ENCODE measurements around the gene SLC47A2.

SLC47A2 gene

GRCh38 chr17:19642373-19642893 is 74.0 kb downstream of the SLC47A2 start:
- no peak for DNase-seq

DNA sequence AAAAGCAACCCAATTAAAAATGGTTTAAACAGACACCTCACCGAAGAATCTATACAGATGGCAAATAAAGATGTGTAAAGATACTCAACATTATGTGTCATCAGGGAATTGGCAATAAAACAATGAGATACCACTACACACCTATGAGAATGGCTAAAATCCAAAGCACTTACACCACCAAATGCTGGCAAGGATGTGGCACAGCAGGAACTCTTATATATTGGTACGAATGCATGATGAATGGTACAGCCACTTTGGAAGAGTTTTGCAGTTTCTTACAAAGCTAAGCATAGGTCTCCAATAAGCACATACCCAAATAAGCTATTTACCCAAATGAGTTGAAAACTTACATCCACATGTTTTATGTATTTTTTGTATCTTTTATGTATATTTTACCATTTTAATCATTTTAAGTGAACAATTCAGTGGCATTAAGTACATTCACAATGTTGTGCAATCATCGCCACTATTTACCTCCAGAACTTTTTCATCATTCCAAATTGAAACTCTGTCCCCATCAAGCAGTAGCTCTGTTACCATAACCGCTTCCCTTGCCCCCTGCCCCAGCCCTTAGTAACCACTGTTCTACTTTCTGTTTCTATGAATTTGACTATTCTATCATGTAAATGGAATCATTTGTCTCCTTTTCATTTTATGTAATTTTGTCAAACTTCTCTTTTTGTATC is 74.6 kb downstream of the SLC47A2 start:
- no peak for DNase-seq

GRCh38 chr17:19631905-19632304 is 84.5 kb downstream of the SLC47A2 start:
- DNase-seq = no peak

DNA sequence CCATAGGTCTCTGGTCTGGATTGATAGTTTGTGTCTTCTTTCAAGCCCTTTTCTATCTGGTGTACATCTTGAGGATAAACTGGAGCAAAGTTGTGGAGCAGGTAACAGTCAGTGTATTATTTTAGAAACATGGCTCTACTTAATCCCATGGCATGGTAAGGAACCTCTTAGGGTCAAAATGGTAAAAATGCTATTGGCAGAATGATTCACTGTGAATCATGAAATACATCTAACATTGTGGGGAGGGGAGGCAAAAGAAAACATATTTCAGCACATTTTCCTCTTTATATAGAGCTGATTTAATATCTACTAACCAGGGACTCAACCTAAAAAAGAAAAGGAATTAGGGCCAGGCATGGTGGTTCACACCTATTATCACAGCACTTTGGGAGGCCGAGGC is 85.7 kb downstream of the SLC47A2 start:
- DNase-seq = no peak

GRCh38 chr17:19630035-19630434 is 86.3 kb downstream of the SLC47A2 start:
- DNase-seq = no peak

DNA sequence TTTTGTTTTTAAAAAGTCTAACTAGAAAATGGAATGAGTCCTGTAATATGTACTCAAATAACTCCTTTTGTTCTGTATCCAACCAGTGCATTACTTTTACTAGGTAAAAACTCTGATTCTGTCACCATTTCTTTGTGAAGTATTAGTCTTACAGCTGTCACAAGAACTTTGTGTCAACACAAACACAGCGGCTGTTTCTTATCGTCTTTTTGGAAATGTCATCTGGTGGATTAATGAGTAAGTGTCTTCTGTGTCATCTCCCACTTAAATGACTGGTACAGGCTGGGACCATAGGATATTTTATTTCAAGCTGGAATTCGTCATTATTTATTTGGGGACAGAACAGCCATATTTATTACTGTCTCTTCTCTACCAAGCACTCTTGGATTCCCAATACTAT is 86.9 kb downstream of the SLC47A2 start:
- no peak for DNase-seq
